ENCODE measurements around the gene ZNF213.
"Not testable (repeated sequence)": the region's sequence is repeated elsewhere in the genome, so short reads cannot be mapped to it uniquely, and the experiment has no call there.

Gene ZNF213

GRCh38 chr16:3123986-3124886, 10.6 kb upstream of the ZNF213 start:
- DNase-seq = peak; percentile 48 to 97 (median 92)

- no peak for DNase-seq
Observed at GRCh38 chr16:3127745-3128144, 7.1 kb upstream of the ZNF213 start.

GRCh38 chr16:3129137-3130131, 5.4 kb upstream of the ZNF213 start:
- DNase-seq = peak in 50 of 51 donors; percentile 18 to 85 (median 54)

- peak in 1 of 51 donors; percentile 4 for DNase-seq
Observed at GRCh38 chr16:3131755-3132377, 3.0 kb upstream of the ZNF213 start.

GRCh38 chr16:3133844-3134243, 985 bp upstream of the ZNF213 start:
- DNase-seq = no peak

- DNase-seq = peak in 1 of 51 donors; percentile 38
Observed at GRCh38 chr16:3135126-3135715, 392 bp downstream of the ZNF213 start.

GRCh38 chr16:3137267-3137666, 2.4 kb downstream of the ZNF213 start:
- no peak for DNase-seq

- no peak for DNase-seq
Observed at GRCh38 chr16:3138342-3138741, 3.5 kb downstream of the ZNF213 start.

GRCh38 chr16:3138823-3139426, 4.1 kb downstream of the ZNF213 start:
- no peak for DNase-seq

GRCh38 chr16:3139561-3139960, 4.7 kb downstream of the ZNF213 start:
- DNase-seq = not testable (repeated sequence)

- no peak for DNase-seq
Observed at GRCh38 chr16:3140603-3141427, 6.0 kb downstream of the ZNF213 start.

GRCh38 chr16:3141781-3142311, 7.0 kb downstream of the ZNF213 start:
- DNase-seq = no peak

- no peak for DNase-seq
Observed at GRCh38 chr16:3142327-3142726, 7.5 kb downstream of the ZNF213 start.

GRCh38 chr16:3142770-3143169, 7.9 kb downstream of the ZNF213 start:
- no peak for DNase-seq

- no peak for DNase-seq
Observed at GRCh38 chr16:3143189-3143588, 8.4 kb downstream of the ZNF213 start.

GRCh38 chr16:3143598-3144320, 8.9 kb downstream of the ZNF213 start:
- no peak for DNase-seq

- DNase-seq = no peak
Observed at GRCh38 chr16:3144321-3144983, 9.6 kb downstream of the ZNF213 start.

GRCh38 chr16:3145151-3145550, 10.3 kb downstream of the ZNF213 start:
- no peak for DNase-seq

Data from hypothalamus (tissue), 51 donors.